ENCODE data around the gene APOB. TPM values are rescaled to one million over a fixed set of nuclear protein-coding genes. Genes with fewer than 3 reads are reported as not detected.

Gene APOB
- total and polyA plus RNA-seq, 2 of the 13 experiments (the other 11 are each of a cell fraction or from before 2014, with no cell fraction given): 1,569 to 2,515 TPM

DNA sequence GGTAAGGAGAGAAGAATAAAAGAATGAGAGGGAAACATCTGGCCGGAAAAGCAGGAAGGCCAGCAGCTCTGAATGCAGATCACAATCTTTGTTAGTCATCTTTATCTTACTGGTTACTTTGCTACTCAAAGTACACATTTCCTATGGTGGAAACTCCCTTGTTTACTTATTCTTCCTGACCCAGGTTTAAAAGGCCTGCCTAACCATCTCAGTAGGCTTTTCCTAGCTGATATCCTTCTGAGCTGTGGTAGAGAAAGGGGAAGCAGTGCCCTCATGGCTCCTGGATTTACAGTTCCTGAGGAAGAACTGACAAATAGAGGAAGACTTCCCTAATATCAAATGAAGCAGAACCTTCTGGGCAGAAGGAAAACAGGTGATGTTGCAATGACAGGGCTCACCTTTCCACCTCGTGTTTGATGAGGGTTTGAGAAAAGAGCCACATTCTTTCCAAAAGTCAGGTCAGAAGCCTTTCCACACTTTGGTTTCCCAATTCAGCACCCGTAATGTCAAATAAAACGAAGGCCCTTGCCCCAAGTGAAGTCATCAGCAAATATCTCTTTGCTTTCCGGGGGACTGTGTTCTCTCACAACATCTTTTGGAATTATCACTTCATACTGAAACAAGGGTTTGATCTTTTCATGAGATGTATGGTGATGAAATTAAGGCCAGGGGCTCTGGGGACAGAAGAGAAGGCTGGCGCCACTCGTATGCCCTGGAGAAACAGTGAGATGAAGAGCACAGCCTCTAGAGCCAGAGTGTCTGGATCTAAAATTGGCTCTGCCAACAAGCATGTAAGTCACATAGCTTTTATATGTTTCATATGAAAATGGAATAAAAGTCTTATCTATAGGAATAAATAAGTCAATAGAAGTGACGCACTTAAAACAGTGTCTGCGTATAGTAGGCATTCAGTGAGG, 26.7 kb upstream of the APOB start (continued):
- TF ChIP-seq, protein P1, sequence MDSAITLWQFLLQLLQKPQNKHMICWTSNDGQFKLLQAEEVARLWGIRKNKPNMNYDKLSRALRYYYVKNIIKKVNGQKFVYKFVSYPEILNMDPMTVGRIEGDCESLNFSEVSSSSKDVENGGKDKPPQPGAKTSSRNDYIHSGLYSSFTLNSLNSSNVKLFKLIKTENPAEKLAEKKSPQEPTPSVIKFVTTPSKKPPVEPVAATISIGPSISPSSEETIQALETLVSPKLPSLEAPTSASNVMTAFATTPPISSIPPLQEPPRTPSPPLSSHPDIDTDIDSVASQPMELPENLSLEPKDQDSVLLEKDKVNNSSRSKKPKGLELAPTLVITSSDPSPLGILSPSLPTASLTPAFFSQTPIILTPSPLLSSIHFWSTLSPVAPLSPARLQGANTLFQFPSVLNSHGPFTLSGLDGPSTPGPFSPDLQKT (CRISPR knock-in tag; IDR thresholded peaks at IDR 0.05; ENCODE audit: borderline replicate concordance): no peak
- no peak for TF ChIP-seq ZNF383 (CRISPR knock-in tag; IDR thresholded peaks at IDR 0.05; ENCODE audit: borderline replicate concordance)
- peak; percentile 68 for TF ChIP-seq TEAD3 (CRISPR knock-in tag; optimal IDR thresholded peaks at IDR 0.05; ENCODE audit: borderline replicate concordance)
- TF ChIP-seq, protein P2, sequence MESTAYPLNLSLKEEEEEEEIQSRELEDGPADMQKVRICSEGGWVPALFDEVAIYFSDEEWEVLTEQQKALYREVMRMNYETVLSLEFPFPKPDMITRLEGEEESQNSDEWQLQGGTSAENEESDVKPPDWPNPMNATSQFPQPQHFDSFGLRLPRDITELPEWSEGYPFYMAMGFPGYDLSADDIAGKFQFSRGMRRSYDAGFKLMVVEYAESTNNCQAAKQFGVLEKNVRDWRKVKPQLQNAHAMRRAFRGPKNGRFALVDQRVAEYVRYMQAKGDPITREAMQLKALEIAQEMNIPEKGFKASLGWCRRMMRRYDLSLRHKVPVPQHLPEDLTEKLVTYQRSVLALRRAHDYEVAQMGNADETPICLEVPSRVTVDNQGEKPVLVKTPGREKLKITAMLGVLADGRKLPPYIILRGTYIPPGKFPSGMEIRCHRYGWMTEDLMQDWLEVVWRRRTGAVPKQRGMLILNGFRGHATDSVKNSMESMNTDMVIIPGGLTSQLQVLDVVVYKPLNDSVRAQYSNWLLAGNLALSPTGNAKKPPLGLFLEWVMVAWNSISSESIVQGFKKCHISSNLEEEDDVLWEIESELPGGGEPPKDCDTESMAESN (CRISPR knock-in tag; conservative IDR thresholded peaks at IDR 0.05): peak; percentile 64; the same call in 1 of the 2 replicates
- TF ChIP-seq ZNF678 (CRISPR knock-in tag; IDR thresholded peaks at IDR 0.05): no peak
- peak; percentile 67; the same call in 1 of the 2 replicates for TF ChIP-seq ZFP90 (CRISPR knock-in tag; IDR thresholded peaks at IDR 0.05; ENCODE audit: borderline replicate concordance)
- TF ChIP-seq RBFOX2 (IDR thresholded peaks at IDR 0.05; ENCODE audit: low read depth, low read length): peak; percentile 76
- TF ChIP-seq ZNF569 (CRISPR knock-in tag; IDR thresholded peaks at IDR 0.05; ENCODE audit: borderline replicate concordance): peak; percentile 71; the same call in 1 of the 2 replicates
- TF ChIP-seq, protein P3, sequence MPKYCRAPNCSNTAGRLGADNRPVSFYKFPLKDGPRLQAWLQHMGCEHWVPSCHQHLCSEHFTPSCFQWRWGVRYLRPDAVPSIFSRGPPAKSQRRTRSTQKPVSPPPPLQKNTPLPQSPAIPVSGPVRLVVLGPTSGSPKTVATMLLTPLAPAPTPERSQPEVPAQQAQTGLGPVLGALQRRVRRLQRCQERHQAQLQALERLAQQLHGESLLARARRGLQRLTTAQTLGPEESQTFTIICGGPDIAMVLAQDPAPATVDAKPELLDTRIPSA (CRISPR knock-in tag; IDR thresholded peaks at IDR 0.05; ENCODE audit: borderline replicate concordance): no peak
- TF ChIP-seq GTF3A (CRISPR knock-in tag; conservative IDR thresholded peaks at IDR 0.05): no peak
- TF ChIP-seq ZBTB42 (CRISPR knock-in tag; IDR thresholded peaks at IDR 0.05): peak; percentile 94
- TF ChIP-seq ZNF292 (CRISPR knock-in tag; IDR thresholded peaks at IDR 0.05; ENCODE audit: borderline replicate concordance, low read depth): 0 out of 2 replicates have a peak, but pooled peaks have one; percentile 27
- peak; percentile 61 to 83; a peak in 3 of 4 replicates for TF ChIP-seq EP300 (IDR thresholded peaks at IDR 0.05; ENCODE audit: low read depth in 2 of 2, low read length in 2 of 2)
- TF ChIP-seq EP300 (CRISPR knock-in tag; IDR thresholded peaks at IDR 0.05; ENCODE audit: borderline replicate concordance): peak; percentile 89; the same call in 1 of the 2 replicates
- 0 out of 2 replicates have a peak, but pooled peaks have one; percentile 70 for TF ChIP-seq ZNF713 (CRISPR knock-in tag; IDR thresholded peaks at IDR 0.05)
- TF ChIP-seq, protein P4, sequence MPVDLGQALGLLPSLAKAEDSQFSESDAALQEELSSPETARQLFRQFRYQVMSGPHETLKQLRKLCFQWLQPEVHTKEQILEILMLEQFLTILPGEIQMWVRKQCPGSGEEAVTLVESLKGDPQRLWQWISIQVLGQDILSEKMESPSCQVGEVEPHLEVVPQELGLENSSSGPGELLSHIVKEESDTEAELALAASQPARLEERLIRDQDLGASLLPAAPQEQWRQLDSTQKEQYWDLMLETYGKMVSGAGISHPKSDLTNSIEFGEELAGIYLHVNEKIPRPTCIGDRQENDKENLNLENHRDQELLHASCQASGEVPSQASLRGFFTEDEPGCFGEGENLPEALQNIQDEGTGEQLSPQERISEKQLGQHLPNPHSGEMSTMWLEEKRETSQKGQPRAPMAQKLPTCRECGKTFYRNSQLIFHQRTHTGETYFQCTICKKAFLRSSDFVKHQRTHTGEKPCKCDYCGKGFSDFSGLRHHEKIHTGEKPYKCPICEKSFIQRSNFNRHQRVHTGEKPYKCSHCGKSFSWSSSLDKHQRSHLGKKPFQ (CRISPR knock-in tag; IDR thresholded peaks at IDR 0.05; ENCODE audit: insufficient replicate concordance): no peak
- no peak for TF ChIP-seq HNRNPH1 (optimal IDR thresholded peaks at IDR 0.05; ENCODE audit: low read depth, low read length)
- TF ChIP-seq, protein P5, sequence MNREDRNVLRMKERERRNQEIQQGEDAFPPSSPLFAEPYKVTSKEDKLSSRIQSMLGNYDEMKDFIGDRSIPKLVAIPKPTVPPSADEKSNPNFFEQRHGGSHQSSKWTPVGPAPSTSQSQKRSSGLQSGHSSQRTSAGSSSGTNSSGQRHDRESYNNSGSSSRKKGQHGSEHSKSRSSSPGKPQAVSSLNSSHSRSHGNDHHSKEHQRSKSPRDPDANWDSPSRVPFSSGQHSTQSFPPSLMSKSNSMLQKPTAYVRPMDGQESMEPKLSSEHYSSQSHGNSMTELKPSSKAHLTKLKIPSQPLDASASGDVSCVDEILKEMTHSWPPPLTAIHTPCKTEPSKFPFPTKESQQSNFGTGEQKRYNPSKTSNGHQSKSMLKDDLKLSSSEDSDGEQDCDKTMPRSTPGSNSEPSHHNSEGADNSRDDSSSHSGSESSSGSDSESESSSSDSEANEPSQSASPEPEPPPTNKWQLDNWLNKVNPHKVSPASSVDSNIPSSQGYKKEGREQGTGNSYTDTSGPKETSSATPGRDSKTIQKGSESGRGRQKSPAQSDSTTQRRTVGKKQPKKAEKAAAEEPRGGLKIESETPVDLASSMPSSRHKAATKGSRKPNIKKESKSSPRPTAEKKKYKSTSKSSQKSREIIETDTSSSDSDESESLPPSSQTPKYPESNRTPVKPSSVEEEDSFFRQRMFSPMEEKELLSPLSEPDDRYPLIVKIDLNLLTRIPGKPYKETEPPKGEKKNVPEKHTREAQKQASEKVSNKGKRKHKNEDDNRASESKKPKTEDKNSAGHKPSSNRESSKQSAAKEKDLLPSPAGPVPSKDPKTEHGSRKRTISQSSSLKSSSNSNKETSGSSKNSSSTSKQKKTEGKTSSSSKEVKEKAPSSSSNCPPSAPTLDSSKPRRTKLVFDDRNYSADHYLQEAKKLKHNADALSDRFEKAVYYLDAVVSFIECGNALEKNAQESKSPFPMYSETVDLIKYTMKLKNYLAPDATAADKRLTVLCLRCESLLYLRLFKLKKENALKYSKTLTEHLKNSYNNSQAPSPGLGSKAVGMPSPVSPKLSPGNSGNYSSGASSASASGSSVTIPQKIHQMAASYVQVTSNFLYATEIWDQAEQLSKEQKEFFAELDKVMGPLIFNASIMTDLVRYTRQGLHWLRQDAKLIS (CRISPR knock-in tag; IDR thresholded peaks at IDR 0.05): peak; percentile 44; the same call in 1 of the 2 replicates

Data from HepG2 (cell line).